K562 (cell line): ENCODE results near the gene LETM1.

ENCODE experiments used
- HDAC1 ChIP-seq, 2 experiments: fragments of 450-650 bp; IDR thresholded peaks; 2 replicates each; pipeline ENCODE4 v1.6.1; 2016 to 2017; ENCODE audit warnings: inconsistent platforms in 1 of 2, mild to moderate bottlenecking in 1 of 2, moderate library complexity in 1 of 2
- NUFIP1 ChIP-seq: fragments of 450-650 bp; IDR thresholded peaks from 2 replicates; pipeline ENCODE4 v1.6.1; 2018; ENCODE audit not compliant: partially characterized antibody
- PHF20 ChIP-seq: fragments of 450-650 bp; IDR thresholded peaks from 2 replicates; pipeline ENCODE4 v1.6.1; 2018; ENCODE audit not compliant: partially characterized antibody
- ZBTB8A ChIP-seq: fragments of 450-650 bp; IDR thresholded peaks from 2 replicates; pipeline ENCODE4 v1.6.1; 2018; ENCODE audit warnings: mild to moderate bottlenecking, moderate library complexity; ENCODE audit not compliant: partially characterized antibody
- TF ChIP-seq, protein P1 (sequence below), 2 experiments: fragments of 450-650 bp in 1 of 2; sonication (generic) in 1 of 2; formaldehyde crosslinking in 1 of 2; IDR thresholded peaks in 1 of 2; conservative IDR thresholded peaks in 1 of 2; 2 replicates each; pipeline versions ENCODE4 v1.6.1 to v1.8.1; 2016 to 2023; ENCODE audit warnings: mild to moderate bottlenecking in 2 of 2, moderate library complexity in 2 of 2, inconsistent platforms in 1 of 2, missing genetic modification reagents in 1 of 2
- TF ChIP-seq, protein P2 (sequence below), 3 experiments: IDR thresholded peaks in 2 of 3; conservative IDR thresholded peaks in 1 of 3; 2 replicates each; pipeline ENCODE4 v1.5.1; 2011 to 2012; ENCODE audit warnings: low read length in 3 of 3, mild to moderate bottlenecking in 3 of 3, control low read depth in 2 of 3, improper control_type of control experiment in 1 of 3, inconsistent platforms in 1 of 3, low read depth in 1 of 3, mixed read lengths in 1 of 3, moderate library complexity in 1 of 3; ENCODE audit not compliant: insufficient read depth in 2 of 3

GRCh38 chr4:1868293-1868692, 12.3 kb upstream of the LETM1 start:
- TF ChIP-seq, protein P1, sequence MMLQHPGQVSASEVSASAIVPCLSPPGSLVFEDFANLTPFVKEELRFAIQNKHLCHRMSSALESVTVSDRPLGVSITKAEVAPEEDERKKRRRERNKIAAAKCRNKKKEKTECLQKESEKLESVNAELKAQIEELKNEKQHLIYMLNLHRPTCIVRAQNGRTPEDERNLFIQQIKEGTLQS (IDR thresholded peaks at IDR 0.05) = no peak
- TF ChIP-seq, protein P1 (CRISPR knock-in tag; conservative IDR thresholded peaks at IDR 0.05) = no peak
- TF ChIP-seq NUFIP1 = no peak
- TF ChIP-seq, protein P2, sequence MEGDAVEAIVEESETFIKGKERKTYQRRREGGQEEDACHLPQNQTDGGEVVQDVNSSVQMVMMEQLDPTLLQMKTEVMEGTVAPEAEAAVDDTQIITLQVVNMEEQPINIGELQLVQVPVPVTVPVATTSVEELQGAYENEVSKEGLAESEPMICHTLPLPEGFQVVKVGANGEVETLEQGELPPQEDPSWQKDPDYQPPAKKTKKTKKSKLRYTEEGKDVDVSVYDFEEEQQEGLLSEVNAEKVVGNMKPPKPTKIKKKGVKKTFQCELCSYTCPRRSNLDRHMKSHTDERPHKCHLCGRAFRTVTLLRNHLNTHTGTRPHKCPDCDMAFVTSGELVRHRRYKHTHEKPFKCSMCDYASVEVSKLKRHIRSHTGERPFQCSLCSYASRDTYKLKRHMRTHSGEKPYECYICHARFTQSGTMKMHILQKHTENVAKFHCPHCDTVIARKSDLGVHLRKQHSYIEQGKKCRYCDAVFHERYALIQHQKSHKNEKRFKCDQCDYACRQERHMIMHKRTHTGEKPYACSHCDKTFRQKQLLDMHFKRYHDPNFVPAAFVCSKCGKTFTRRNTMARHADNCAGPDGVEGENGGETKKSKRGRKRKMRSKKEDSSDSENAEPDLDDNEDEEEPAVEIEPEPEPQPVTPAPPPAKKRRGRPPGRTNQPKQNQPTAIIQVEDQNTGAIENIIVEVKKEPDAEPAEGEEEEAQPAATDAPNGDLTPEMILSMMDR (IDR thresholded peaks at IDR 0.05 in 2 of 3, conservative IDR thresholded peaks at IDR 0.05 in 1 of 3; ENCODE audit: insufficient read depth in 2 of 3, low read depth in 1 of 3, low read length in 3 of 3) = no peak
- TF ChIP-seq HDAC1 (IDR thresholded peaks at IDR 0.05) = no peak
- TF ChIP-seq ZBTB8A = no peak
- TF ChIP-seq PHF20 = no peak
